Measurements from ENCODE around the gene CNTNAP2.
A peak's percentile ranks its signal among the peaks of the same experiment; 100 is the strongest.

The CNTNAP2 gene

GRCh38 chr7:147903536-147904218 is 1787.1 kb downstream of the CNTNAP2 start:
- no peak for DNase-seq

GRCh38 chr7:147904219-147904576 is 1787.6 kb downstream of the CNTNAP2 start:
- no peak for DNase-seq

GRCh38 chr7:147909431-147910148 is 1793.0 kb downstream of the CNTNAP2 start:
- DNase-seq, result no peak

- peak; percentile 13 to 37 for DNase-seq
These were observed 1794.6 kb downstream of the CNTNAP2 start for GRCh38 chr7:147911201-147911601.

- DNase-seq, result no peak
These were observed 1795.7 kb downstream of the CNTNAP2 start for GRCh38 chr7:147912291-147912690.

- DNase-seq, result no peak
These were observed 1796.5 kb downstream of the CNTNAP2 start for GRCh38 chr7:147912946-147913638.

- no peak for DNase-seq
These were observed 1799.2 kb downstream of the CNTNAP2 start for GRCh38 chr7:147915781-147916180.

GRCh38 chr7:147916573-147916972 is 1800.0 kb downstream of the CNTNAP2 start:
- no peak for DNase-seq

- DNase-seq, result no peak
These were observed 1807.2 kb downstream of the CNTNAP2 start for GRCh38 chr7:147923841-147924240.

GRCh38 chr7:147937428-147937827 is 1820.8 kb downstream of the CNTNAP2 start:
- DNase-seq, result no peak

- no peak for DNase-seq
These were observed 1824.8 kb downstream of the CNTNAP2 start for GRCh38 chr7:147941381-147941780.

GRCh38 chr7:147944321-147944720 is 1827.7 kb downstream of the CNTNAP2 start:
- no peak for DNase-seq

GRCh38 chr7:147952918-147953317 is 1836.3 kb downstream of the CNTNAP2 start:
- no peak for DNase-seq

- no peak for DNase-seq
These were observed 1851.5 kb downstream of the CNTNAP2 start for GRCh38 chr7:147968046-147968610.

- no peak for DNase-seq
These were observed 1855.1 kb downstream of the CNTNAP2 start for GRCh38 chr7:147971606-147972110.

- DNase-seq, result no peak
These were observed 1861.6 kb downstream of the CNTNAP2 start for GRCh38 chr7:147978201-147978600.

GRCh38 chr7:147978651-147979050 is 1862.0 kb downstream of the CNTNAP2 start:
- no peak for DNase-seq

- no peak for DNase-seq
These were observed 1864.5 kb downstream of the CNTNAP2 start for GRCh38 chr7:147980826-147981813.

- no peak for DNase-seq
These were observed 1865.7 kb downstream of the CNTNAP2 start for GRCh38 chr7:147982307-147982706.

GRCh38 chr7:147984265-147984664 is 1867.7 kb downstream of the CNTNAP2 start:
- DNase-seq, result no peak

GRCh38 chr7:147990079-147990478 is 1873.5 kb downstream of the CNTNAP2 start:
- no peak for DNase-seq

- no peak for DNase-seq
These were observed 1874.3 kb downstream of the CNTNAP2 start for GRCh38 chr7:147990942-147991341.
